Activated T-helper 1 cell treated with anti-CD3 and anti-CD28 coated beads, Interleukin-12 subunit alpha, Interleukin-12 subunit beta, Interleukin-2, Interleukin-4 antibody, amounts not matched to agents 30 ng/mL and 10 ng/mL and 1 ng/mL, durations not matched to agents 14 hours and 24 hours and 36 hours (primary cell): Measurements from ENCODE around the gene SLC22A12. TPM values are rescaled to one million over a fixed set of nuclear protein-coding genes. Genes with fewer than 3 reads are reported as not detected.
"Not testable (repeated sequence)": the region's sequence is repeated elsewhere in the genome, so short reads cannot be mapped to it uniquely, and the experiment has no call there.

Experiments used
- DNase-seq: peaks from one replicate; pipeline ENCODE4 v3.0.0; 2021; ENCODE audit warnings: low spot score
- H3K27ac Mint-ChIP-seq: one replicate; pipeline ENCODE4 v1.8.0; 2021; ENCODE audit warnings: mild to moderate bottlenecking, mixed read lengths
- H3K27me3 Mint-ChIP-seq: one replicate; pipeline ENCODE4 v1.8.0; 2022; ENCODE audit warnings: mild to moderate bottlenecking, moderate library complexity, mixed read lengths; ENCODE audit not compliant: insufficient read depth
- H3K36me3 Mint-ChIP-seq: one replicate; pipeline ENCODE4 v1.8.0; 2021; ENCODE audit warnings: low read depth, mixed read lengths
- H3K4me1 Mint-ChIP-seq: one replicate; pipeline ENCODE4 v1.8.0; 2021; ENCODE audit warnings: low read depth, mixed read lengths
- H3K4me3 Mint-ChIP-seq: one replicate; pipeline ENCODE4 v1.8.0; 2021; ENCODE audit warnings: mild to moderate bottlenecking, moderate library complexity, mixed read lengths
- H3K9me3 Mint-ChIP-seq: one replicate; pipeline ENCODE4 v1.8.0; 2021; ENCODE audit warnings: mixed read lengths
- intact Hi-C: fragments of 100-400 bp; cut with micrococcal nuclease; formaldehyde crosslinking; loops from one replicate; pipeline ENCODE4 v1.15.1; 2024
- total RNA-seq: library from RNA; stranded (reverse); gene quantifications from 2 replicates; pipeline ENCODE4 v1.2.3, GENCODE V29; 2022

The SLC22A12 gene
- total RNA-seq, 1 donor from 2014 or later = not detected

DNA sequence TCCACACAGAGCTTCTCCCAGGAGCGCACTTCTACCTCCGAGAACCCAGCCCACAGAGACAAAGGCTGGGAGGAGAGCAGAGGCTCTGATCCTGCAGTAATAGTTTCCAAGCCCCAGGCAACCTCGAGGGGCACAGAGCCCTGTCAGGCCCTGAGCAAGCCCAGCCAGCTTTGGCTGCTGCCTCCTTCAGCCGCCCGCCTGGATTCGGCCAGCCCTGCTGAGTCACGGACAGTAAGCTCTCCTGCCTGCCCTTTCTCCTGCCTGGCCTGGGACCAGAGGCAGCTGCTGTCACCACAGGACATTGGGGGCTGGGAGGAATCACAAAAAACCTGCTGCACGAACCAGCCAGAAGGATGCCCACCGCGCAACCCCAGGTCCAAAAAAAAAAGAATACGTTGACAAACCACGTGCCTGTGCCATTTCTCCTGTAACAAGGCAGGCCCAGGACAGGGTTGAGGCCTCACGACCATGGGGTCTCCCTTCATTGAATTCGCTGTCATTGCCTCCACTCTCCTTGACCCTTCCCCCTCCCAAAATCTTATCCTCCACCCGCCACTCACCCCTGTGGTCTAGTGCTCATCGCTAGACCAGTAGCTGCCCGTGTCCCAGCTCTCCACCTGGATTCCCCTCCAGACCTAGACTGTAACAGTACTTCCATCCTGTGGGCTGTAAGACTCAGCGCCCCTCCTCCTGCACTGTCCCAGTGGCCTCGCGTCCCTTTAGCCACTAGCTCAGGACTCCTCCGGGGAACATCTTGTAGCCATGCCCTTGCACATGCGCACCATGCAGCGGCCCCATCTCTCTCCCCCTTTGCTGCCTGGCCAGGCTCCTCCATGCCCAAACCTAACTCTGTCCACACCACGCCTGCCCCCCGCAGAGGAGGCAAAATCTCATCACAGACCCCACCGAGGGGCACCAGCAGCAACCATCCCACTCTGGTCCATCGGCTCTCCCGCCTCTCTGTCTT lies 7.4 kb upstream of the SLC22A12 start:
- no peak overlapping the region for H3K27ac Mint-ChIP-seq
- peaks cover 9% of the 10 kb centered on the region for H3K9me3 Mint-ChIP-seq
- no peak for DNase-seq
- no peaks in the 10 kb centered on the region for H3K36me3 Mint-ChIP-seq
- no peaks in the 10 kb centered on the region for H3K27me3 Mint-ChIP-seq
- H3K4me3 Mint-ChIP-seq = no peak overlapping the region
- no peaks in the 10 kb centered on the region for H3K4me1 Mint-ChIP-seq
- intact Hi-C loops = no loop called here

DNA sequence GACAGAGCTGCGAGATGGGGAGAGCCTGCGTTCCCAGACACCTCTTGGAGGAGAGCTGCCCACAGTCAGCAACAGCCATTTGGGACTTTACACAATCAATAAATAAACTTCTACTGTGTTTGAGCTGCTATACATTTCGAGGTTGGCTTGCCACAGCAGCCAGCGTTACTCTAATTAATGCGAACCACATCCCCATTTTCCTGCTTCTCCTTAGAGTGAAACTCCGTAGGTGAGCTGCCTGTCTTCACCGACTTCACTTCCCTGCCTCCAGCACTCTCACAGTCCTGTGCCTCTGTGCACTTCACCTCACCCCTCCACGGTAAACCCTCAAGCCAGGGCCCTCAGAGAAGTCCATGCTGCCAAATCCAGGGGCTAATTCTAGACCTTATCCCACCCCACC lies 5.9 kb upstream of the SLC22A12 start:
- peaks cover 13% of the 10 kb centered on the region for H3K9me3 Mint-ChIP-seq
- no peaks in the 10 kb centered on the region for H3K4me1 Mint-ChIP-seq
- no peaks in the 10 kb centered on the region for H3K27me3 Mint-ChIP-seq
- intact Hi-C loops = no loop called here
- DNase-seq = no peak
- no peaks in the 10 kb centered on the region for H3K36me3 Mint-ChIP-seq
- H3K4me3 Mint-ChIP-seq = no peak overlapping the region
- no peak overlapping the region for H3K27ac Mint-ChIP-seq

DNA sequence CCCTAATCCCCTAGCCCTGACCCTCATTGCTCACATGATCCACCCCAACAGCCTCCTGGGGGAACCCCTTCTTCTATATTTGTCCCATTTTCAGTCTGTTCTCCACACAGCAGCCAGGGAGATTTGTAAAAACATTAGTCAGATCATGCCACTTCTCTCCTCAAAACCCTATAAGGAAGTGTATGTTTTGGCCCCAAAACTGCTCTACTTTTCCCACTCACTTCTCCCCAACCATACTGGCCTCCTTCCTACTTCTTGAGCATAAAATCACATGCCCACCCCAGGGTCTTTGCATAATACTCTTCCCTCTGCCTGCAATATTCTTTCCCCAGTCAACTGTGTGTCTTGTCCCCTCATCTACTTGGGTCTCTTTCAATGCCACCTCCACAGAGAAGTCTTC lies 4.7 kb upstream of the SLC22A12 start:
- Mint-ChIP-seq H3K27ac (no peak overlapping the region), H3K4me1 (no peaks in the 10 kb centered on the region), H3K27me3 (no peaks in the 10 kb centered on the region), H3K9me3 (peaks cover 13% of the 10 kb centered on the region), H3K36me3 (no peaks in the 10 kb centered on the region), H3K4me3 (no peak overlapping the region)
- intact Hi-C loops = no loop called here
- DNase-seq = no peak

DNA sequence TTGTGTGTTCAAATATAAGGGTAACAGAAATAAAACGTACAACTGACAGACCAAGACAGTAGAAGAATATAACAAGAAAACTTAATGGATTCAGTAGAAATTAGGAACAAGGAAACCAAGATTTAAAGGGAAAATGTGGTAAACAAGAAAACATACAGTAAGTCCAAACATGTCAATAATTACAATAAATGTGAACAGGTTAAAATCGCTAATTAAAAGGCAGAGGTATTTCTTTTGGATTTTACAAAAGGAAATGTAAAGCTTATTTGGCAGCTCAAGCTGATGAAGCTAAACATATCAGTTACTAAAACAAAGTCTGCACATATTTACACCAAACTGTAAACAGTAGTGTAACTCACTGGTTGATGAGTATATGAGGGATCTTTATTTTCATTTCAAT lies 2.3 kb upstream of the SLC22A12 start:
- no peaks in the 10 kb centered on the region for H3K4me1 Mint-ChIP-seq
- intact Hi-C loops = no loop called here
- no peak overlapping the region for H3K27ac Mint-ChIP-seq
- DNase-seq = no peak
- H3K36me3 Mint-ChIP-seq = no peaks in the 10 kb centered on the region
- no peak overlapping the region for H3K4me3 Mint-ChIP-seq
- peaks cover 13% of the 10 kb centered on the region for H3K9me3 Mint-ChIP-seq
- H3K27me3 Mint-ChIP-seq = no peaks in the 10 kb centered on the region

DNA sequence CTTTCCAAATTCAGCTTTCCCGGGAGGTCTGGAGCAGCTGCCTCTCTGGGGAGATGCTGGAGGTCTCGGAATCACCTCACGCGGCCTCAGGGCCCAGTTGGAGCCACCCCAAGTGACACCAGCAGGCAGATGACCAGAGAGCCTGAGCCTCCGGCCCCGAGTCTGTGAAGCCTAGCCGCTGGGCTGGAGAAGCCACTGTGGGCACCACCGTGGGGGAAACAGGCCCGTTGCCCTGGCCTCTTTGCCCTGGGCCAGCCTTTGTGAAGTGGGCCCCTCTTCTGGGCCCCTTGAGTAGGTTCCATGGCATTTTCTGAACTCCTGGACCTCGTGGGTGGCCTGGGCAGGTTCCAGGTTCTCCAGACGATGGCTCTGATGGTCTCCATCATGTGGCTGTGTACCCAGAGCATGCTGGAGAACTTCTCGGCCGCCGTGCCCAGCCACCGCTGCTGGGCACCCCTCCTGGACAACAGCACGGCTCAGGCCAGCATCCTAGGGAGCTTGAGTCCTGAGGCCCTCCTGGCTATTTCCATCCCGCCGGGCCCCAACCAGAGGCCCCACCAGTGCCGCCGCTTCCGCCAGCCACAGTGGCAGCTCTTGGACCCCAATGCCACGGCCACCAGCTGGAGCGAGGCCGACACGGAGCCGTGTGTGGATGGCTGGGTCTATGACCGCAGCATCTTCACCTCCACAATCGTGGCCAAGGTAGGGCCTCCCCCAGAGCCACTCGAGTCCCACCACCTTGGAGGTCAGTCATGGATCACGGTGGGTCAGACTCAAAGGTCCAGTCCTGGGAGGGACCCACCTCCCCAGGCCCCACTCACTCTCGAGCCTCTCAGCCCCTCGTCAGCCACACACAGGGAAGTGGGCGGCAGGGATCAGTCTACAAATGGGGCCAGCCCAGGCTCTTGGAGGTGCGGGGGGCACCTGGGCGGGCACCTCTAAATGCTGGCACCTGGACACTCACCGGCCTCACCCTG lies 525 bp downstream of the SLC22A12 start:
- Mint-ChIP-seq H3K27ac (no peak overlapping the region), H3K4me3 (no peak overlapping the region), H3K36me3 (no peaks in the 10 kb centered on the region), H3K4me1 (no peaks in the 10 kb centered on the region), H3K27me3 (no peaks in the 10 kb centered on the region), H3K9me3 (peaks cover 13% of the 10 kb centered on the region)
- DNase-seq = no peak
- intact Hi-C loops = no loop called here

DNA sequence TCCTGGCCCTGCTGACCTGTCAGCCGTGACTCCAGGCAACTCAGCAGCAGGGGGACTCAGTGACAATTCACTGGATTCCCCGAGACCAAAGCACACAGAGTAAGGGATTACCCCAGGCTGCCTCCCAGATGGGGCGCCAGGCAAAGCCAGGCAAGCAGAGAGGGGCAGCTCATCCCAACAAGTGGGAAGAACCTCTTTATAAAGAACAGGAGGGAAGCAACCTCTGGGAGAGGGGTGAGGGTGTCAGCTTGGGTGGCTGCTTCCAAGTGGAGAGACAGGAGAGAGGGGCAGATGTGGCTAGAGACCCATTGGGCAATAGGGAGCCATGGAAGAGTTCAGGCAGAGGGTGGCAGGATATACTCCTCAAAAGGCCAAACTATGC lies 1.2 kb downstream of the SLC22A12 start:
- Mint-ChIP-seq H3K27me3 (no peaks in the 10 kb centered on the region), H3K9me3 (peaks cover 13% of the 10 kb centered on the region), H3K36me3 (no peaks in the 10 kb centered on the region), H3K4me1 (no peaks in the 10 kb centered on the region), H3K4me3 (no peak overlapping the region), H3K27ac (no peak overlapping the region)
- intact Hi-C loops = no loop called here
- no peak for DNase-seq

DNA sequence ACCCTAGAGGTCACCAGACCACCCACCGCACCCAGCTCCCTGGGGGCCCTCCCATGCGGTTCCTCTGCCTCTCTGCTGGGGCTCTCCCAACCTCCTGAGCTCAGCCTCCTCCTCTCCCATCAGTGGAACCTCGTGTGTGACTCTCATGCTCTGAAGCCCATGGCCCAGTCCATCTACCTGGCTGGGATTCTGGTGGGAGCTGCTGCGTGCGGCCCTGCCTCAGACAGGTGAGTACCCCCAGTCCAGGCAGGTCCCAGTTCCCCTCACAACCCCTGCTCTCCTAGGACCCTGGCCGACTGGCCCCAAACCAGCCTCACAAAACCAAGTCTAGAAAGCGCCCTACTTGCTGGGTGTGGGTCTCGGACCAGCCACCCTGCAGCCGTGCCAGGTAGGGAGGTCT lies 1.6 kb downstream of the SLC22A12 start:
- Mint-ChIP-seq H3K27me3 (no peaks in the 10 kb centered on the region), H3K36me3 (no peaks in the 10 kb centered on the region), H3K9me3 (peaks cover 13% of the 10 kb centered on the region), H3K4me1 (no peaks in the 10 kb centered on the region), H3K27ac (no peak overlapping the region), H3K4me3 (no peak overlapping the region)
- DNase-seq = no peak
- intact Hi-C loops = no loop called here

DNA sequence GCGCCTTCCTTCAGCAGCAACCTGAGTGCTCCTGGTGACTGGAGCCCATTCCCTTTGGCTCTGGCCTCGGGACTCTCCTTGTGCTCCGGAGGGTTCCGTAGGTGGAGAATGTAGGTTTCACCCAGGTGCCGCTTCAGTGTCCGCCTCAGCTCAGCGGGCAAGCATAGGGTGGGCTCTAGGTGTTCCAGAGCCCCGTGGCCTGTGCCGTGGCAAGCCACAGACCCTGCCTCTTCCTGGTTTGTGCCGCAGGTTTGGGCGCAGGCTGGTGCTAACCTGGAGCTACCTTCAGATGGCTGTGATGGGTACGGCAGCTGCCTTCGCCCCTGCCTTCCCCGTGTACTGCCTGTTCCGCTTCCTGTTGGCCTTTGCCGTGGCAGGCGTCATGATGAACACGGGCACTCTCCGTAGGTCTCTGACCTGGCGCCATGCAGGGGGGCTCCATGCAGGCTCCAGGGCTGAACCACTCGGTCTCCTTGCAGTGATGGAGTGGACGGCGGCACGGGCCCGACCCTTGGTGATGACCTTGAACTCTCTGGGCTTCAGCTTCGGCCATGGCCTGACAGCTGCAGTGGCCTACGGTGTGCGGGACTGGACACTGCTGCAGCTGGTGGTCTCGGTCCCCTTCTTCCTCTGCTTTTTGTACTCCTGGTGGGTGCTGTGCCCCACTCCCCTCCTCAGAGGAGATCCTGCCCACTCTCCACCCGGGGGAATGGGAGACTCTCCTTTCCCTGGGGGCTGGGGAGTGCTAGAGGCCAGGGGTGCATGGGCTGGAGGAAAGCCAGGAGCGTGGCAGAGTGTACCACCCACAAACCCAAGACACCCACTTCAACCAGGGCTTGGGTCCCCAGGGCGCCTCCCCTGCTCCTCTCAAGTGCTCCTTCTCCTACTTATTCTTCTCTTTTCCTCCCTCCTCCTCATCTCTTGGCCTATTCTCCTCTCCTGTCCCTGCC lies 2.4 kb downstream of the SLC22A12 start:
- intact Hi-C loops = no loop called here
- Mint-ChIP-seq H3K4me1 (no peaks in the 10 kb centered on the region), H3K9me3 (peaks cover 6% of the 10 kb centered on the region), H3K27ac (no peak overlapping the region), H3K4me3 (no peak overlapping the region), H3K27me3 (no peaks in the 10 kb centered on the region), H3K36me3 (no peaks in the 10 kb centered on the region)
- DNase-seq = no peak

DNA sequence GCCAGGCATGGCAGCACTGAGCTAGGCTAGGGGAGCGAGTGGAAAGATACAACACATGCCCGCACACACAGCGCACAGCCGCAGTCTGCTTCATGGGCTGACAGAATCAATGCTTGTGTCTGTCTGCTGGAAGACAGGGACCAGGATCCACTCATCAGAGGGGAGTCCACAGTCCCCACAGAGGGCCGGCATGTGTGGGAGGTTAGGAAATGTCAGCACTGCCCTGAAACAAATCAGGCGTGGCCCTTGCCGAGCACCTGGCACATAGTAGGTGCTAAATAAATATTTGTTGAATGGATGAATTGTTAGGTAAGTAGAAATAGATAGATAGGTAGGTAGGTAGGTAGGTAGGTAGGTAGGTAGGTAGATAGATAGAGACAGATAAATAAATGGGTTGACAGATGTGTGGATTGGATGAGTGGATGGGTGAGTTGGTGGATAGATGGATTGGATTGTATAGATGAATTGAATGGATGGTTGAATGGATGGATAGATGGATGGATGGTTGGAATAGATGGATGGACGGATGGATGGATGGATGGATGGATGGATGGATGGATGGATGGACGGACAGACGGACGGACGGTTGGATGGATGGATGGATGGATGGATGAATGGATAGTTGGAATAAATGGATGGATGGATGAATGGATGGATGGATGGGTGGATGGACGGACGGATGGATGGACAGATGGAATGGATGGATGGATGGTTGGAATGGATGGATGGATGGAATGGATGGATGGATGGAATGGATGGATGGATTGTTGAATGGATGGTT lies 3.3 kb downstream of the SLC22A12 start:
- DNase-seq = no peak
- H3K4me1 Mint-ChIP-seq = no peaks in the 10 kb centered on the region
- H3K9me3 Mint-ChIP-seq = peaks cover 2% of the 10 kb centered on the region
- H3K27ac Mint-ChIP-seq = no peak overlapping the region
- no peaks in the 10 kb centered on the region for H3K27me3 Mint-ChIP-seq
- intact Hi-C loops = no loop called here
- H3K36me3 Mint-ChIP-seq = no peaks in the 10 kb centered on the region
- H3K4me3 Mint-ChIP-seq = no peak overlapping the region

DNA sequence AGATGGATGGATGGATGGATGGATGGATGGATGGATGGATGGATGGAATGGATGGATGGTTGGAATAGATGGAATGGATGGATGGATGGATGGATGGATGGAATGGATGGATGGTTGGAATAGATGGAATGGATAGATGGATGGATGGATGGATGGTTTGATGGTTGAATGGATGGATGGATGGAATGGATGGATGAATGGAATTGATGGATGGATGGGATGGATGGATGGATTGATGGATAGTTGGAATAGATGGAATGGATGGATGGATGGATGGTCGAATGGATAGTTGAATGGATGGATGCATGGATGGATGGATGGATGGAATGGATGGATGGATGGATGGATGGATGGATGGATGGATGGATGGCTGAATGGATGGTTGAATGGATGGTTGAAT lies 4.9 kb downstream of the SLC22A12 start:
- H3K27me3 Mint-ChIP-seq, DNase-seq, intact Hi-C loops, H3K27ac Mint-ChIP-seq, H3K4me3 Mint-ChIP-seq, H3K4me1 Mint-ChIP-seq, H3K36me3 Mint-ChIP-seq, H3K9me3 Mint-ChIP-seq: not testable (repeated sequence)

DNA sequence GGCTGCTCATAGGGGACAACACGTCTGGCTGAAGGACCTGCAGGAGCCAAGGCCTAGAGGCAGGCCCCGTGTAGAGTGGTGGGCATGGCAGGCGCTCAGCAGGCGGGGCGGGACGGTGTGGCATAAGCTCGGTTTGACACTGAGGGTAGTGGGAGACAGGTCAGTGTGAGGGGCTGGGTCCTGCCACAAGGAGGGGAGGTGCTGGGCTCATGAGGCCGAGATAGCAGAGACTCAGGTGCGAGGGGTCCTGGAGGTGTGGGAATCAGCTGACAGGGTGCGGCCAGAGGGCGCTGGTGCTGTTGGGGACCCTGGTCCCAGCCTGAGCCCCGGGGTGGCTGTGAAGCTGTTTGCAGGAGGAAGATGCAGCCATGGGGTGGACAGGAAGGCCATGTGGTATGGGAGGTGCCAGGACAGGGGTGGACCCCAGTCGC lies 6.7 kb downstream of the SLC22A12 start:
- intact Hi-C loops = no loop called here
- no peak overlapping the region for H3K27ac Mint-ChIP-seq

More for the DNA sequence above, 6.7 kb downstream of the SLC22A12 start:
- no peak for DNase-seq
- H3K36me3 Mint-ChIP-seq = no peaks in the 10 kb centered on the region
- no peak overlapping the region for H3K4me3 Mint-ChIP-seq
- no peaks in the 10 kb centered on the region for H3K9me3 Mint-ChIP-seq
- H3K27me3 Mint-ChIP-seq = no peaks in the 10 kb centered on the region
- H3K4me1 Mint-ChIP-seq = no peaks in the 10 kb centered on the region
